ENCODE measurements around the gene TMEM52B. TPM values are rescaled to one million over a fixed set of nuclear protein-coding genes. Genes with fewer than 3 reads are reported as not detected.

Gene TMEM52B
- total and polyA plus RNA-seq, 2 of the 13 experiments (the other 11 are each of a cell fraction or from before 2014, with no cell fraction given) = not detected

DNA sequence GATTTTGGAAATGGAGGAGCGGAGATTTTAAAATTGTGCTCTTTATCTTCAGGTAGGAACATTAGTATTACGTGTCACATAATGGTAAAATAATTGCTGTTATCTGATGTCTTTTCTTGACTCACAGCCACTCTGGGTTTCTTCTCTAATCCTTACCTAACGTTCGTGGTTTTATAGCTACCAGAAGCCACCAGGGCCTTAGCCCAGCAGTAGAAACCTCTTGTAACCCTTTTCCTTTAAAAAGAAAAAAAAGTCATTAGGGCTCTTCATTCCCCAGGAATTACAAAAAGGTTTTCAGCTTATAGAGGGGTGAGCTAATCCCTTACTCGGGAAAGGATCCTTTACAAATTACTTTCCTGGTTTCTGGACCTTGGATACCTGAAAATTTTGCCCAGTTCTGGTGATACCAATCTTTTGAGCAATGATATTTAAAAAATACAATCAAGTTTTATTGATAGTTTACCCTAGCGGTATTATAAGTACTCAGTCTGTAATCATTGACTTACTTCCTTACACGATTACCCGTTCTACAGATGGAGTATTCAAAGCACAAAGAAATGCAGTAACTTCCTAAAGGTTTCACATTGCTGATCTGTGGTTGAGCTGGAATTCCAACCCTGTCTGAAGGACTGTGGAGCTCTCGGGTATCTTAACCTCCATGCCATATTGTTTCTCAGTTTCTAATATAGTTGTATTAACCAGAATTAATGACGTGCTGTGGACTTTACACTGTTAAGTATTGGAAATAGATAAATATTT lies 35.5 kb downstream of the TMEM52B start (continued):
- TF ChIP-seq, protein P1, sequence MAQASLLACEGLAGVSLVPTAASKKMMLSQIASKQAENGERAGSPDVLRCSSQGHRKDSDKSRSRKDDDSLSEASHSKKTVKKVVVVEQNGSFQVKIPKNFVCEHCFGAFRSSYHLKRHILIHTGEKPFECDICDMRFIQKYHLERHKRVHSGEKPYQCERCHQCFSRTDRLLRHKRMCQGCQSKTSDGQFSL (CRISPR knock-in tag; IDR thresholded peaks at IDR 0.05) = no peak
- TF ChIP-seq SPEN (CRISPR knock-in tag; IDR thresholded peaks at IDR 0.05; ENCODE audit: low read depth) (no peak), ATM (IDR thresholded peaks at IDR 0.05; ENCODE audit: borderline replicate concordance) (no peak), BRCA1 (CRISPR knock-in tag; IDR thresholded peaks at IDR 0.05) (no peak), TEAD3 (CRISPR knock-in tag; optimal IDR thresholded peaks at IDR 0.05; ENCODE audit: borderline replicate concordance) (no peak), ZNF552 (CRISPR knock-in tag; IDR thresholded peaks at IDR 0.05; ENCODE audit: borderline replicate concordance) (no peak), NR2F2 (IDR thresholded peaks at IDR 0.05; ENCODE audit: borderline replicate concordance, low read depth) (no peak)
- TF ChIP-seq, protein P2, sequence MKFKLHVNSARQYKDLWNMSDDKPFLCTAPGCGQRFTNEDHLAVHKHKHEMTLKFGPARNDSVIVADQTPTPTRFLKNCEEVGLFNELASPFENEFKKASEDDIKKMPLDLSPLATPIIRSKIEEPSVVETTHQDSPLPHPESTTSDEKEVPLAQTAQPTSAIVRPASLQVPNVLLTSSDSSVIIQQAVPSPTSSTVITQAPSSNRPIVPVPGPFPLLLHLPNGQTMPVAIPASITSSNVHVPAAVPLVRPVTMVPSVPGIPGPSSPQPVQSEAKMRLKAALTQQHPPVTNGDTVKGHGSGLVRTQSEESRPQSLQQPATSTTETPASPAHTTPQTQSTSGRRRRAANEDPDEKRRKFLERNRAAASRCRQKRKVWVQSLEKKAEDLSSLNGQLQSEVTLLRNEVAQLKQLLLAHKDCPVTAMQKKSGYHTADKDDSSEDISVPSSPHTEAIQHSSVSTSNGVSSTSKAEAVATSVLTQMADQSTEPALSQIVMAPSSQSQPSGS (CRISPR knock-in tag; IDR thresholded peaks at IDR 0.05) = no peak
- TF ChIP-seq, protein P3, sequence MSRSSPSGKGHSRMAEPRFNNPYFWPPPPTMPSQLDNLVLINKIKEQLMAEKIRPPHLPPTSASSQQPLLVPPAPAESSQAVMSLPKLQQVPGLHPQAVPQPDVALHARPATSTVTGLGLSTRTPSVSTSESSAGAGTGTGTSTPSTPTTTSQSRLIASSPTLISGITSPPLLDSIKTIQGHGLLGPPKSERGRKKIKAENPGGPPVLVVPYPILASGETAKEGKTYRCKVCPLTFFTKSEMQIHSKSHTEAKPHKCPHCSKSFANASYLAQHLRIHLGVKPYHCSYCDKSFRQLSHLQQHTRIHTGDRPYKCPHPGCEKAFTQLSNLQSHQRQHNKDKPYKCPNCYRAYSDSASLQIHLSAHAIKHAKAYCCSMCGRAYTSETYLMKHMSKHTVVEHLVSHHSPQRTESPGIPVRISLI (CRISPR knock-in tag; IDR thresholded peaks at IDR 0.05; ENCODE audit: borderline replicate concordance) = no peak

DNA sequence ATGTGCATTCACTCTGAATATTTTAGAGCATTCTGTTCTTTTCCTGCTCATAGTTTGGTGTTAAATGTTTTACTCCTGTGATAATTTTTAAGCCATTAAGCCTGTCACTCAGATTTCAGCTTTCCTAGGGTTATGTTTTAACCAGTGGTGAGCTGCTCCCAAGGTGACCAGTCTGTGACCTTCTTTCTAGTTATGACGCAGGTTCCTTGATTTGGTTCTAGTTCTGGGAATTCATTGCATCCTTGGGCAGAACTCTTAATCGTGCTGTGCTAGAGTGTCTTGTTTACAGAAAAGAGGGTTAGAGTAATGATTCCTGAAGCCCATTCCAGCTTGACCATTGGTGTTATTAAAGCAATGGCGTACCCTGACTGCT lies 36.0 kb downstream of the TMEM52B start:
- no peaks in the 10 kb centered on the region; a peak in 1 of 5 replicates for H3K27me3 ChIP-seq (ENCODE audit: control insufficient read depth in 1 of 2, insufficient read depth in 2 of 2, low read length in 2 of 2)
- peaks cover 19% of the 10 kb centered on the region; the same call in 1 of the 2 replicates for H3K4me1 ChIP-seq (ENCODE audit: insufficient read depth, low read length)
- DNase-seq (ENCODE audit: low spot score) (no peak), ATAC-seq (no peak), FAIRE-seq (no peak)
- 91% methylated on average over 3 of the region's 3 CpGs for WGBS (ENCODE audit: low lambda C conversion rate)
- intact Hi-C loops (cut with micrococcal nuclease; ENCODE audit: unreplicated experiment) (no loop called here), in situ Hi-C loops (cut with HindIII; ENCODE audit: extremely low pct_ligation_motif_present, low pct_unique_long_range_greater_than_20kb) (no loop called here)
- H2AFZ ChIP-seq (ENCODE audit: low read length) = no peak overlapping the region
- ChIA-PET CTCF (ENCODE audit: low intra/inter-chr PET ratio, low total read pairs) (no interaction called here), POLR2A (no interaction called here)
- no peak overlapping the region for H3K27ac ChIP-seq (ENCODE audit: extremely low read length, insufficient read depth, low read length)
- no peak overlapping the region; the same call in 1 of the 2 replicates for H3K9ac ChIP-seq (ENCODE audit: insufficient read depth, low read depth, low read length)
- no peak overlapping the region for H3K4me3 ChIP-seq (replicated peaks in 1 of 3; ENCODE audit: insufficient read depth in 1 of 3, low read depth in 2 of 3, low read length in 3 of 3)
- BruUV-seq (replicated peaks) = no TSS peak
- H3K4me2 ChIP-seq (ENCODE audit: low read depth, low read length) = peak overlapping the region; percentile 98; the same call in 1 of the 2 replicates
- no peak for TF ChIP-seq TEAD3 (CRISPR knock-in tag; optimal IDR thresholded peaks at IDR 0.05; ENCODE audit: borderline replicate concordance)
- no peak for TF ChIP-seq ZBTB42 (CRISPR knock-in tag; IDR thresholded peaks at IDR 0.05)
- TF ChIP-seq ZNF496 (CRISPR knock-in tag; IDR thresholded peaks at IDR 0.05; ENCODE audit: insufficient replicate concordance) = no peak
- no peak for TF ChIP-seq POLR2AphosphoS5 (IDR thresholded peaks at IDR 0.05; ENCODE audit: low read depth, low read length)
- TF ChIP-seq, protein P4, sequence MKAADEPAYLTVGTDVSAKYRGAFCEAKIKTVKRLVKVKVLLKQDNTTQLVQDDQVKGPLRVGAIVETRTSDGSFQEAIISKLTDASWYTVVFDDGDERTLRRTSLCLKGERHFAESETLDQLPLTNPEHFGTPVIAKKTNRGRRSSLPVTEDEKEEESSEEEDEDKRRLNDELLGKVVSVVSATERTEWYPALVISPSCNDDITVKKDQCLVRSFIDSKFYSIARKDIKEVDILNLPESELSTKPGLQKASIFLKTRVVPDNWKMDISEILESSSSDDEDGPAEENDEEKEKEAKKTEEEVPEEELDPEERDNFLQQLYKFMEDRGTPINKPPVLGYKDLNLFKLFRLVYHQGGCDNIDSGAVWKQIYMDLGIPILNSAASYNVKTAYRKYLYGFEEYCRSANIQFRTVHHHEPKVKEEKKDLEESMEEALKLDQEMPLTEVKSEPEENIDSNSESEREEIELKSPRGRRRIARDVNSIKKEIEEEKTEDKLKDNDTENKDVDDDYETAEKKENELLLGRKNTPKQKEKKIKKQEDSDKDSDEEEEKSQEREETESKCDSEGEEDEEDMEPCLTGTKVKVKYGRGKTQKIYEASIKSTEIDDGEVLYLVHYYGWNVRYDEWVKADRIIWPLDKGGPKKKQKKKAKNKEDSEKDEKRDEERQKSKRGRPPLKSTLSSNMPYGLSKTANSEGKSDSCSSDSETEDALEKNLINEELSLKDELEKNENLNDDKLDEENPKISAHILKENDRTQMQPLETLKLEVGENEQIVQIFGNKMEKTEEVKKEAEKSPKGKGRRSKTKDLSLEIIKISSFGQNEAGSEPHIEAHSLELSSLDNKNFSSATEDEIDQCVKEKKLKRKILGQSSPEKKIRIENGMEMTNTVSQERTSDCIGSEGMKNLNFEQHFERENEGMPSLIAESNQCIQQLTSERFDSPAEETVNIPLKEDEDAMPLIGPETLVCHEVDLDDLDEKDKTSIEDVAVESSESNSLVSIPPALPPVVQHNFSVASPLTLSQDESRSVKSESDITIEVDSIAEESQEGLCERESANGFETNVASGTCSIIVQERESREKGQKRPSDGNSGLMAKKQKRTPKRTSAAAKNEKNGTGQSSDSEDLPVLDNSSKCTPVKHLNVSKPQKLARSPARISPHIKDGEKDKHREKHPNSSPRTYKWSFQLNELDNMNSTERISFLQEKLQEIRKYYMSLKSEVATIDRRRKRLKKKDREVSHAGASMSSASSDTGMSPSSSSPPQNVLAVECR (CRISPR knock-in tag; IDR thresholded peaks at IDR 0.05; ENCODE audit: borderline replicate concordance) = no peak
- TF ChIP-seq RAD21 (CRISPR knock-in tag; IDR thresholded peaks at IDR 0.05) = no peak
- TF ChIP-seq CAMTA2 (CRISPR knock-in tag; IDR thresholded peaks at IDR 0.05; ENCODE audit: borderline replicate concordance) = no peak
- no peak for TF ChIP-seq ZNF619 (CRISPR knock-in tag; IDR thresholded peaks at IDR 0.05)
- no peaks in the 10 kb centered on the region for H3K79me2 ChIP-seq (ENCODE audit: insufficient read depth, low read length)
- H3K9me3 ChIP-seq (ENCODE audit: low read length) = no peaks in the 10 kb centered on the region
- no peaks in the 10 kb centered on the region for H4K20me1 ChIP-seq (ENCODE audit: insufficient read depth, low read length)
- H3K36me3 ChIP-seq (replicated peaks in 1 of 2; ENCODE audit: control insufficient read depth in 1 of 2, insufficient read depth in 2 of 2, low read length in 2 of 2) = peaks cover 0 to 1% of the 10 kb centered on the region in 2 experiments; a peak in 1 of 5 replicates

Data from HepG2 (cell line).